Glutamatergic neuron (in vitro differentiated cells): ENCODE data around the gene ZNF608. TPM values are rescaled to one million over a fixed set of nuclear protein-coding genes. Genes with fewer than 3 reads are reported as not detected.

Experiments
- DNase-seq: peaks from one replicate; pipeline ENCODE4 v3.0.0; 2022
- H3K27ac Mint-ChIP-seq: one replicate; pipeline ENCODE4 v1.8.0; 2020; ENCODE audit warnings: mild to moderate bottlenecking, mixed read lengths, inconsistent platforms; ENCODE audit not compliant: unreplicated experiment
- H3K27me3 Mint-ChIP-seq: one replicate; pipeline ENCODE4 v1.8.0; 2020; ENCODE audit warnings: mild to moderate bottlenecking, moderate library complexity, mixed read lengths, inconsistent platforms; ENCODE audit not compliant: unreplicated experiment
- H3K36me3 Mint-ChIP-seq: one replicate; pipeline ENCODE4 v1.8.0; 2020; ENCODE audit warnings: mild to moderate bottlenecking, mixed read lengths, inconsistent platforms; ENCODE audit not compliant: unreplicated experiment
- H3K4me1 Mint-ChIP-seq: one replicate; pipeline ENCODE4 v1.8.0; 2020; ENCODE audit warnings: mild to moderate bottlenecking, low read depth, mixed read lengths, inconsistent platforms; ENCODE audit not compliant: unreplicated experiment
- H3K4me3 Mint-ChIP-seq: one replicate; pipeline ENCODE4 v1.8.0; 2020; ENCODE audit warnings: mild to moderate bottlenecking, mixed read lengths, inconsistent platforms; ENCODE audit not compliant: unreplicated experiment
- H3K9me3 Mint-ChIP-seq: one replicate; pipeline ENCODE4 v1.8.0; 2020; ENCODE audit warnings: mild to moderate bottlenecking, moderate library complexity, mixed read lengths, inconsistent platforms; ENCODE audit not compliant: unreplicated experiment
- total RNA-seq: library from RNA; stranded (reverse); fragmentation: NEBNext Ultra II Directional; extraction: Animal tissue kit (Norgen Biotek cat#: 25700); gene quantifications from one replicate; pipeline ENCODE4 v1.2.1, GENCODE V29; 2021; ENCODE audit not compliant: unreplicated experiment
- TF ChIP-seq, protein P1 (sequence below): fragments of 200-600 bp; sonication (generic); IDR thresholded peaks from one replicate; pipeline ENCODE4 v1.5.0; 2021; ENCODE audit not compliant: partially characterized antibody, unreplicated experiment

Gene ZNF608
- total RNA-seq, 1 donor from 2014 or later: 161 TPM

DNA sequence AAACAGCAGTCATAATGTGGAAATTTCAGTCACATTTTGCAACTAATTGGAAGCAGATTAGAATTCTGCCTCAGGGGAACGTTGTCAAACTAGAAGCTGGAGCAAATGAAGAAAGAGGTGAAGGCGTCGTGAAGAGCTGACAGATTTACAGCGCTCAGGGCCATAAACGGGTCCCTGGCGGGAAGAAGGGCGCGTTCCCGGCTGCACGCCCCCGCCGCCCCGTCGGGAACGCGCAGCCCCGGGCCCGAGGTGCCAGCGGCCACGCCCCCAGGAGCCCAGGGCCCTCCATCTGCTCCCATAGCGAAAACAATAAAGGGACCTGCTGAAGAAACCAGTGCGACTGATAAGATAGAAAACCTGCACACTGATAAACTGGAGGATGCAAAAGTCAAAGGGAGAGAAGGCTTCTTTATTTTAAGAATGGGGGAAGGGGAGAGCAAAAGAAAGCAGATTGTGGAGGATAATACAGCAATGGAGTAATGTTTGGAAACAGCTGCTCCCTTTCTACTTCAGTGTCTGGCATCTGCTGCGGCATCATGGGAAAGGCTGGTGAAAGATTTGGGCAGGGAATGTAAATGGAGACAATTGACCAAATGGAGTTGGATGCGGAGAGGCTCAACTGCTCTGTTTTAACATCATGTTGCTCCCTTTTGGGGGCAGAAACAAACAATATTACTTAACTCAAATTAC, 11.1 kb downstream of the ZNF608 start:
- Mint-ChIP-seq H3K4me1 (peaks cover 79% of the 10 kb centered on the region), H3K9me3 (peaks cover 30% of the 10 kb centered on the region), H3K27me3 (peaks cover 12% of the 10 kb centered on the region), H3K4me3 (peak overlapping the region; percentile 89), H3K36me3 (no peaks in the 10 kb centered on the region), H3K27ac (peak overlapping the region; percentile 97)
- peak; percentile 89 for DNase-seq
- TF ChIP-seq, protein P1, sequence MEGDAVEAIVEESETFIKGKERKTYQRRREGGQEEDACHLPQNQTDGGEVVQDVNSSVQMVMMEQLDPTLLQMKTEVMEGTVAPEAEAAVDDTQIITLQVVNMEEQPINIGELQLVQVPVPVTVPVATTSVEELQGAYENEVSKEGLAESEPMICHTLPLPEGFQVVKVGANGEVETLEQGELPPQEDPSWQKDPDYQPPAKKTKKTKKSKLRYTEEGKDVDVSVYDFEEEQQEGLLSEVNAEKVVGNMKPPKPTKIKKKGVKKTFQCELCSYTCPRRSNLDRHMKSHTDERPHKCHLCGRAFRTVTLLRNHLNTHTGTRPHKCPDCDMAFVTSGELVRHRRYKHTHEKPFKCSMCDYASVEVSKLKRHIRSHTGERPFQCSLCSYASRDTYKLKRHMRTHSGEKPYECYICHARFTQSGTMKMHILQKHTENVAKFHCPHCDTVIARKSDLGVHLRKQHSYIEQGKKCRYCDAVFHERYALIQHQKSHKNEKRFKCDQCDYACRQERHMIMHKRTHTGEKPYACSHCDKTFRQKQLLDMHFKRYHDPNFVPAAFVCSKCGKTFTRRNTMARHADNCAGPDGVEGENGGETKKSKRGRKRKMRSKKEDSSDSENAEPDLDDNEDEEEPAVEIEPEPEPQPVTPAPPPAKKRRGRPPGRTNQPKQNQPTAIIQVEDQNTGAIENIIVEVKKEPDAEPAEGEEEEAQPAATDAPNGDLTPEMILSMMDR: no peak

DNA sequence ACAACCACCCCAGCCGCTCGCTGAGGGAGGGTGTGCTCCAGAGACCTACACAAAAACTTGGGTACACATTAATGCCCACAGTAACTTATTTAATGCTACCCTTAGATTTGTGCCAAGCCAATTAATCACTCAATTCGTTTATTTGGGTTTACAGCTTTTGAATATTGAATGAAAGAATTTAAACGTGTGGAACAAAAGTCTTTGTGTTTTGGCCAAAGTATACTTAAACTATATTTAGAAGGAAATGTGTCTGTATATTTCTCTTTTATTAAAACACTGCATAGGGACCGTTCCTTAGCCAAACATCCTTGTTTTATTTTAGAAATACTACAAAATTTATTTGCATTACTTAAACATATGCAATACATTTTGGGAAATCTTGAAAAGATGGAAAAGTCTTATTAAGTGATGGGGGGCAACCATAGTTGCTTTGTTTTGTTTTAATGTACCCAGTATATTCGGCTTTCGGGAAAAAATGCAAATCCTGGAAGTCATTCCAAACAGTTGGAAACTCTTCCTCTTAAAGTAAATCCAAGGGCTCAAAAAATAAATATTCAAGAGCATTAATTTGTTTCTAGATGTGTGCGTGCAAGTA, 11.8 kb downstream of the ZNF608 start:
- no peak for DNase-seq
- H3K36me3 Mint-ChIP-seq: no peaks in the 10 kb centered on the region
- peaks cover 9% of the 10 kb centered on the region for H3K27me3 Mint-ChIP-seq
- H3K4me3 Mint-ChIP-seq: peak overlapping the region; percentile 89
- peaks cover 26% of the 10 kb centered on the region for H3K9me3 Mint-ChIP-seq
- H3K27ac Mint-ChIP-seq: peak overlapping the region; percentile 97
- H3K4me1 Mint-ChIP-seq: peaks cover 80% of the 10 kb centered on the region
- TF ChIP-seq, protein P1: no peak

DNA sequence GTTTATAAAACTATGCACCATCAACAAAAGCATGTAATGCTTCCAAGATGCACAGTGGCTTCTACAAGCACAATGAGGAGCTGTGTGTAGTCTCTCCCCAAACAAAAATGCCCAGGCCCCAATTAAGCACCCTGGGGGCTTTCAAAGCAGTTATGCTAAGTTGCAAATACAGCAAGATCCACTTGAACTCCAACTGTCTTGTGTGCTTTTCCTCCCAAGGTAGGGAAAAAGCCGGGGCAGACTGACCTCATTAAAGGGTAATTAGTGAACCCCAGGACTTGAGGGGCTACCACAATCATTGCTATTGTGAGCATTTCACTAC, 13.1 kb downstream of the ZNF608 start:
- peaks cover 17% of the 10 kb centered on the region for H3K9me3 Mint-ChIP-seq
- H3K36me3 Mint-ChIP-seq: no peaks in the 10 kb centered on the region
- peak overlapping the region; percentile 82 for H3K27ac Mint-ChIP-seq
- TF ChIP-seq, protein P1: no peak
- peak overlapping the region; percentile 89 for H3K4me3 Mint-ChIP-seq
- H3K27me3 Mint-ChIP-seq: peaks cover 9% of the 10 kb centered on the region
- DNase-seq: no peak
- H3K4me1 Mint-ChIP-seq: peaks cover 82% of the 10 kb centered on the region

DNA sequence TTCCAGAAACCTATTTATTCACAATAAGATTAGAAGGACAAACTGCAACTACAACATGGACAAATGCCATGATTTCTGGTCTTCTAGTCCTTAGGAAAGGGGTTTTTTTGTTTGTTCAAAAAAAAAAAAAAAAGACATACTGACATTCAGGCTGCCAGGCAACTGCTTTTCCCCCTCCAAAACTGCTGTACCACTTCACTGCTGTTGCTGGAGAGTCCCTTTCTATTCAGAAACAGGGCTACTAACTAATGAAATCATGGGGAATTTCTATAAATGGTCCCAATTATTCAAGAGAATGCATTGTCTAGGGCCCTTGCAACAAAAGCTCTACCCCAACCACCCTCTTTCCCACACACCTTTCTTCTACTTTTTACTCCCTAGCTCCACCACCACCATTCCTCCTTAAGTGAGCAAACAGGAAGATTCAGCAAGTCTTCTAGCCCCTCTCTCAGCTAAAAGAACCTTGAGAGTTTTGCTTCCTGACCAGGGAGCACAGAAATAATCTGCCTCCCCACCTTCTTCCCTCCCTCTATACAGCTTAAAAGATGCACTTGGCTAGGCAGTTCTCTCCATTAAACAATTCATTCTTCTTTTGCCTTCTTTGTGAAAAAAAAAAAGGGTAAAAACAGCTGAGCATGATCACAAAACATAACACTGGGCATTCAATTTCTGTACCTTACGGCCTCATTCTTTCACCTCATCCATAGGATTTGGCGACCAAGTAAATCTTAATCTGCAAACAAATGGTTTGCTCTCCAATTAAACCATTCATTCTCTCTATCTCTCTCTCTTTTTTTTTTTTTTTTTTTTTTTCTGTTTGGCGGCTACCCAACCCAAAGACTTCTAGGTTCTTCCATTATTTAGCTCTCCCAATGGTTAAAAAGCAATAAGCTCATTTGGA, 13.8 kb downstream of the ZNF608 start:
- Mint-ChIP-seq H3K36me3 (no peaks in the 10 kb centered on the region), H3K4me3 (peak overlapping the region; percentile 89), H3K27me3 (peaks cover 9% of the 10 kb centered on the region), H3K9me3 (peaks cover 17% of the 10 kb centered on the region), H3K27ac (peak overlapping the region; percentile 82), H3K4me1 (peaks cover 76% of the 10 kb centered on the region)
- TF ChIP-seq, protein P1: no peak
- no peak for DNase-seq

DNA sequence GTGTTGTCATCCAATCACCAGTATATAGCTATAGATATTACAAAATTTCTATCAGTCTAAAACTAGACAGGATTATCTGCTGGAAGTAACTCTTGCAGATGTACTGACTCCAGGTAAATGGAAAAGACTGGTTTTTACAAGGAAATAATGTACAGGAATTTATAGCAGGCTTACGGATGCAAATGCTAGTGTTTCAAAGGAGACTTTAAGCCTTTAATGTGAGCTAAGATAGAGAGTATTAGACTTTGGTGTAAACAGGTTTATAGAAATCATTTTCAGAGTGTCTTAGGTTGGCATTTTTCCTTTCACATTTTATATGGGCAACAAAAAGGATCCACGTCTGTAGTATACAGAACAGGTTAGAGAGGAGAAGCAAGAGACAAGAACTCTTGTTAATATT, 16.1 kb downstream of the ZNF608 start:
- Mint-ChIP-seq H3K4me3 (no peak overlapping the region), H3K9me3 (peaks cover 15% of the 10 kb centered on the region), H3K36me3 (no peaks in the 10 kb centered on the region), H3K4me1 (peaks cover 73% of the 10 kb centered on the region), H3K27me3 (peaks cover 6% of the 10 kb centered on the region), H3K27ac (peak overlapping the region; percentile 39)
- TF ChIP-seq, protein P1: no peak
- DNase-seq: no peak
